Measurements from ENCODE around the gene LRRC59. TPM values are rescaled to one million over a fixed set of nuclear protein-coding genes. Genes with fewer than 3 reads are reported as not detected.

LRRC59 gene
- total RNA-seq, 1 experiment from 2014 or later = 106 TPM

- no peak overlapping the region for H3K4me2 ChIP-seq (ENCODE audit: insufficient read depth, insufficient read length, low read length)
- no peaks in the 10 kb centered on the region for H3K4me1 Mint-ChIP-seq
- no peak overlapping the region; a peak in 1 of 5 replicates for H3K4me3 Mint-ChIP-seq
- no peak overlapping the region for H3K18ac ChIP-seq (ENCODE audit: insufficient read length, low read depth, low read length)
- H3K27ac ChIP-seq (ENCODE audit: insufficient read length, low read depth, low read length) = no peak overlapping the region
- H3K23ac ChIP-seq (ENCODE audit: insufficient read length, low read depth, low read length) = no peak overlapping the region
- no peak for TF ChIP-seq CTCF (conservative IDR thresholded peaks at IDR 0.05)
- H4K20me1 ChIP-seq (ENCODE audit: control insufficient read depth, insufficient read depth, insufficient read length) = no peaks in the 10 kb centered on the region
- H2BK15ac ChIP-seq (ENCODE audit: low read depth, low read length) = no peak overlapping the region
- H3K56ac ChIP-seq (ENCODE audit: insufficient read length, low read depth, low read length) = no peak overlapping the region
- H3K23me2 ChIP-seq (ENCODE audit: insufficient read length, low read depth, low read length, poor library complexity, severe bottlenecking) = no peaks in the 10 kb centered on the region
- H3K27me3 ChIP-seq (ENCODE audit: insufficient read depth, low read length) = no peaks in the 10 kb centered on the region
- WGBS (ENCODE audit: extremely low coverage, insufficient read length, low lambda C conversion rate) = no CpG with 5 or more reads among the region's 3 CpGs
- no peak overlapping the region for H2BK120ac ChIP-seq (ENCODE audit: low read depth, low read length, poor library complexity, severe bottlenecking)
- no peak overlapping the region for H4K5ac ChIP-seq (ENCODE audit: insufficient read length, low read depth, low read length)
- H2BK12ac ChIP-seq (ENCODE audit: insufficient read length, low read depth, low read length) = no peak overlapping the region
- peaks cover 23 to 83% (median 76%) of the 10 kb centered on the region in 3 experiments; a peak in 6 of 7 replicates for H3K36me3 Mint-ChIP-seq (ENCODE audit: insufficient read depth in 1 of 3, low read depth in 3 of 3)
- no peak overlapping the region for H3K27ac Mint-ChIP-seq
- no peak overlapping the region for H3K9ac ChIP-seq (ENCODE audit: extremely low read depth, insufficient read length, low read length)
- H3K4me1 ChIP-seq (ENCODE audit: insufficient read depth, low read length) = no peaks in the 10 kb centered on the region
- no peaks in the 10 kb centered on the region for H3K79me2 ChIP-seq (ENCODE audit: insufficient read depth, low read length)
- H4K8ac ChIP-seq (replicated peaks; ENCODE audit: insufficient read length, low read depth, low read length) = no peak overlapping the region
- H3K79me1 ChIP-seq (ENCODE audit: insufficient read depth, low read depth, low read length, poor library complexity, severe bottlenecking) = no peaks in the 10 kb centered on the region
- H2AK5ac ChIP-seq (ENCODE audit: insufficient read length, low read length) = no peak overlapping the region
- no peak for DNase-seq
- H3K14ac ChIP-seq (ENCODE audit: insufficient read depth, low read length) = no peak overlapping the region
- no peak overlapping the region for H3T11ph ChIP-seq (ENCODE audit: low read length)
- no peak overlapping the region for H2BK20ac ChIP-seq (ENCODE audit: low read depth, low read length, poor library complexity, severe bottlenecking)
- H2AFZ ChIP-seq (ENCODE audit: low read length) = no peak overlapping the region
- H2BK5ac ChIP-seq (ENCODE audit: insufficient read length, low read length) = no peak overlapping the region
- no peaks in the 10 kb centered on the region for H3K9me3 ChIP-seq (ENCODE audit: control insufficient read depth, low read depth, low read length)
- H3K27me3 Mint-ChIP-seq (ENCODE audit: low read depth) = no peaks in the 10 kb centered on the region
- no peaks in the 10 kb centered on the region for H3K9me3 Mint-ChIP-seq
- H4K91ac ChIP-seq (ENCODE audit: insufficient read length, low read depth, low read length) = no peak overlapping the region
- no peak overlapping the region for H3K4ac ChIP-seq (ENCODE audit: low read depth, low read length)
Observed at GRCh38 chr17:50381920-50382319, 15.4 kb downstream of the LRRC59 start.
